ENCODE data around the gene SLC45A2. TPM values are rescaled to one million over a fixed set of nuclear protein-coding genes. Genes with fewer than 3 reads are reported as not detected.

The SLC45A2 gene
- total RNA-seq, 2 experiments from 2014 or later: not detected

DNA sequence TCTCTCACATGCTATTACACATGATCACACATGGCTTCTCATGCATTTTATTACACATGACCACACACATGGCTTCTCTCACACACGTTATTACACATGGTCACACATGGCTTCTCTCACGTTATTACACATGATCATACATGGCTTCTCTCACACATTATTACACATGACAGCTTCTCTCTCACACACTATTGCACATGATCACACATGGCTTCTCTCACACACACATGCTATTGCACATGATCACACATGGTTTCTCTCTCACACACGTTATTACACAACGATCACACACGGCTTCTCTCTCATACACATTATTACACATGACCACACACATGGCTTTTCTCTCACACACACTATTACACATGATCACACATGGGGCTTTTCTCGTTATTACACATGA, 954 bp upstream of the SLC45A2 start:
- Histone ChIP-seq H3K4me1 (ENCODE audit: insufficient read depth, low read length, poor library complexity, severe bottlenecking) (no peaks in the 10 kb centered on the region), H3K36me3 (ENCODE audit: insufficient read depth, low read length) (peaks cover 12% of the 10 kb centered on the region), H3K4me2 (ENCODE audit: low read length) (no peak overlapping the region), H3K27ac (ENCODE audit: low read depth, low read length, poor library complexity, severe bottlenecking) (no peak overlapping the region), H2AFZ (ENCODE audit: low read length) (no peak overlapping the region), H3K4me3 (ENCODE audit: low read depth, low read length, poor library complexity, severe bottlenecking) (no peak overlapping the region), H3K79me2 (ENCODE audit: insufficient read depth, low read depth, low read length) (no peaks in the 10 kb centered on the region), H3K9me2 (ENCODE audit: insufficient read depth, low read length) (no peaks in the 10 kb centered on the region), H3K9me3 (ENCODE audit: low read length) (no peaks in the 10 kb centered on the region), H4K20me1 (ENCODE audit: insufficient read depth, low read length) (no peaks in the 10 kb centered on the region)
- no peak for TF ChIP-seq EZH2phosphoT487 (IDR thresholded peaks at IDR 0.05; ENCODE audit: borderline replicate concordance, low read depth, low read length)
- TF ChIP-seq, protein P1, sequence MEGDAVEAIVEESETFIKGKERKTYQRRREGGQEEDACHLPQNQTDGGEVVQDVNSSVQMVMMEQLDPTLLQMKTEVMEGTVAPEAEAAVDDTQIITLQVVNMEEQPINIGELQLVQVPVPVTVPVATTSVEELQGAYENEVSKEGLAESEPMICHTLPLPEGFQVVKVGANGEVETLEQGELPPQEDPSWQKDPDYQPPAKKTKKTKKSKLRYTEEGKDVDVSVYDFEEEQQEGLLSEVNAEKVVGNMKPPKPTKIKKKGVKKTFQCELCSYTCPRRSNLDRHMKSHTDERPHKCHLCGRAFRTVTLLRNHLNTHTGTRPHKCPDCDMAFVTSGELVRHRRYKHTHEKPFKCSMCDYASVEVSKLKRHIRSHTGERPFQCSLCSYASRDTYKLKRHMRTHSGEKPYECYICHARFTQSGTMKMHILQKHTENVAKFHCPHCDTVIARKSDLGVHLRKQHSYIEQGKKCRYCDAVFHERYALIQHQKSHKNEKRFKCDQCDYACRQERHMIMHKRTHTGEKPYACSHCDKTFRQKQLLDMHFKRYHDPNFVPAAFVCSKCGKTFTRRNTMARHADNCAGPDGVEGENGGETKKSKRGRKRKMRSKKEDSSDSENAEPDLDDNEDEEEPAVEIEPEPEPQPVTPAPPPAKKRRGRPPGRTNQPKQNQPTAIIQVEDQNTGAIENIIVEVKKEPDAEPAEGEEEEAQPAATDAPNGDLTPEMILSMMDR (conservative IDR thresholded peaks at IDR 0.05; ENCODE audit: low read length): no peak
- ChIA-PET POLR2A (no interaction called here), CTCF (ENCODE audit: unreplicated experiment) (no interaction called here)
- no peak for DNase-seq (ENCODE audit: low spot score)
- no TSS peak for BruUV-seq (replicated peaks)
- intact Hi-C loops (cut with micrococcal nuclease; ENCODE audit: unreplicated experiment): no loop called here

DNA sequence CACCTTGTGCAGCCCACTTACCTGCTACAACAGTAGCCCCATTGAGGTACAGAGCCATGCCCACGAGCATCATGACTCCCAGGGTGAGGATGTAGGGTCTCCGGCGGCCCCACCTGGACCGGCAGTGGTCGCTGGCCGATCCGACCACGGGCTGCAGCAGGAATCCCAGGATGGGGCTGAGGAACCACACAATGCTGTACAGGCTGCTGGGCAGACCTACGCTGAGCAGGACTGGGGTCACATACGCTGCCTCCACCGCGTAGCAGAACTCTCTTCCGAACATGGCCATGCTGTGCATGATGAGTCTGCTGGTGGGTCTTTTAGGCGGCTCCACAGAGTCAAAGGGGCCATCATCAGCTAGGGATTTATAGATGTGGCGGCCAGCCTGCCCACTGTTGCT, 315 bp downstream of the SLC45A2 start:
- H4K20me1 ChIP-seq (ENCODE audit: insufficient read depth, low read length): no peaks in the 10 kb centered on the region
- H3K36me3 ChIP-seq (ENCODE audit: insufficient read depth, low read length): peaks cover 12% of the 10 kb centered on the region
- POLR2A ChIA-PET: no interaction called here
- H3K4me1 ChIP-seq (ENCODE audit: insufficient read depth, low read length, poor library complexity, severe bottlenecking): no peaks in the 10 kb centered on the region
- H3K9me2 ChIP-seq (ENCODE audit: insufficient read depth, low read length): no peaks in the 10 kb centered on the region
- TF ChIP-seq EZH2phosphoT487 (IDR thresholded peaks at IDR 0.05; ENCODE audit: borderline replicate concordance, low read depth, low read length): no peak
- TF ChIP-seq, protein P1 (conservative IDR thresholded peaks at IDR 0.05; ENCODE audit: low read length): no peak
- BruUV-seq (replicated peaks): no TSS peak
- H3K4me3 ChIP-seq (ENCODE audit: low read depth, low read length, poor library complexity, severe bottlenecking): no peak overlapping the region
- intact Hi-C loops (cut with micrococcal nuclease; ENCODE audit: unreplicated experiment): no loop called here
- CTCF ChIA-PET (ENCODE audit: unreplicated experiment): interaction anchor here (1.0 kb wide), 1 partner anchor 491 kb away, joined by 3 read pairs; no protein-coding TSS in a partner anchor
- no peaks in the 10 kb centered on the region for H3K9me3 ChIP-seq (ENCODE audit: low read length)
- no peak overlapping the region for H2AFZ ChIP-seq (ENCODE audit: low read length)
- no peak overlapping the region for H3K27ac ChIP-seq (ENCODE audit: low read depth, low read length, poor library complexity, severe bottlenecking)
- H3K79me2 ChIP-seq (ENCODE audit: insufficient read depth, low read depth, low read length): no peaks in the 10 kb centered on the region
- no peak for DNase-seq (ENCODE audit: low spot score)
- no peak overlapping the region for H3K4me2 ChIP-seq (ENCODE audit: low read length)

DNA sequence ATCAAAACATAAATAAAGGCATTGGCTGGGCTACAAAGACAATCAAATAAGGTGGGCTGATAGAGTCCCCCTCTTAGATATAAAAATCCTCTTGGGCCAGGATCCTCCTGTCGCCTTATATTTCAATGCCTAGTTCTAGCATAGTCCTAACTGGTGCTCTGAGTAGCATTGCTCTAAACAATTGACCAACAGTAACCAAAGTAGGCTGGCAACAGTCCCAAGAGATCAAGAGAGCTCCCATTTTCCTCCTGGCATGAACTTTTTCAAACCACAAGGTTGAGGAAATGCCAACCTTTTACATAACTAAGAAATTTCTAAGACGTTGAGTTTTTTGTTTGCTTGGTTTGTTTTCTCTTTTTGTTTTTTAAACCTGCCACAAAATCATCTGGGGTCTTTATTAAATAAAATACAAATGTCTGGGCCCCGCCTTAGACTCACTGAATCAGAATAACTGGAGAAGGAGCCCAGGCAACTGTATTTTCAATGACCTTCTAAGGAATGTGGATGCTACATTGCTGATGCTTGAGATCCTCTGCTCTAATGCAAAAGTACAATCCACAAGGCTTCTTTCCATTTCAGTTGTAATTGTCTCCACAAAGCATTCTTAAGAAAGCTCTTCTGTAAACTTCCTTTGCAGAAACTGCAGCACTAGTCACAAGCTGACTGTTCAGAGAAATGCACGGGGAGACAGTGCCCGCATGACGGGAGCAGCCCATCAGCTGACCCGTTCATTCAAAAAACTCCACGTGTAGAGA, 2.9 kb downstream of the SLC45A2 start:
- Histone ChIP-seq H3K4me1 (ENCODE audit: insufficient read depth, low read length, poor library complexity, severe bottlenecking) (no peaks in the 10 kb centered on the region), H3K79me2 (ENCODE audit: insufficient read depth, low read depth, low read length) (no peaks in the 10 kb centered on the region), H3K9me2 (ENCODE audit: insufficient read depth, low read length) (no peaks in the 10 kb centered on the region), H3K9me3 (ENCODE audit: low read length) (no peaks in the 10 kb centered on the region), H3K27ac (ENCODE audit: low read depth, low read length, poor library complexity, severe bottlenecking) (no peak overlapping the region), H3K4me3 (ENCODE audit: low read depth, low read length, poor library complexity, severe bottlenecking) (no peak overlapping the region), H3K4me2 (ENCODE audit: low read length) (no peak overlapping the region), H3K36me3 (ENCODE audit: insufficient read depth, low read length) (no peaks in the 10 kb centered on the region), H4K20me1 (ENCODE audit: insufficient read depth, low read length) (no peaks in the 10 kb centered on the region), H2AFZ (ENCODE audit: low read length) (no peak overlapping the region)
- TF ChIP-seq, protein P1 (conservative IDR thresholded peaks at IDR 0.05; ENCODE audit: low read length): no peak
- no peak for TF ChIP-seq EZH2phosphoT487 (IDR thresholded peaks at IDR 0.05; ENCODE audit: borderline replicate concordance, low read depth, low read length)
- intact Hi-C loops (cut with micrococcal nuclease; ENCODE audit: unreplicated experiment): no loop called here
- ChIA-PET CTCF (ENCODE audit: unreplicated experiment) (no interaction called here), POLR2A (interaction anchor here (0.6 to 1.2 kb wide), 2 partner anchors 32 to 95 kb away, joined by 3 read pairs; no protein-coding TSS in a partner anchor)
- BruUV-seq (replicated peaks): no TSS peak
- no peak for DNase-seq (ENCODE audit: low spot score)
